Pulmonary artery endothelial cell (primary cell): ENCODE measurements around the gene RNF31. TPM values are rescaled to one million over a fixed set of nuclear protein-coding genes. Genes with fewer than 3 reads are reported as not detected.

ENCODE experiments used
- DNase-seq: peaks from one replicate; pipeline ENCODE4 v3.0.0-alpha.2; 2011; ENCODE audit warnings: low read depth, low spot score
- total RNA-seq: library from RNA; depleted of rRNA; stranded (reverse); fragments of >200 nt; gene quantifications from 2 replicates; pipeline ENCODE4 v1.2.3, GENCODE V29; 2014

RNF31 gene
- total RNA-seq, 1 donor from 2014 or later, result 34.1 TPM

- DNase-seq, result no peak
These were observed 31.0 kb upstream of the RNF31 start for GRCh38 chr14:24116128-24116814.

DNA sequence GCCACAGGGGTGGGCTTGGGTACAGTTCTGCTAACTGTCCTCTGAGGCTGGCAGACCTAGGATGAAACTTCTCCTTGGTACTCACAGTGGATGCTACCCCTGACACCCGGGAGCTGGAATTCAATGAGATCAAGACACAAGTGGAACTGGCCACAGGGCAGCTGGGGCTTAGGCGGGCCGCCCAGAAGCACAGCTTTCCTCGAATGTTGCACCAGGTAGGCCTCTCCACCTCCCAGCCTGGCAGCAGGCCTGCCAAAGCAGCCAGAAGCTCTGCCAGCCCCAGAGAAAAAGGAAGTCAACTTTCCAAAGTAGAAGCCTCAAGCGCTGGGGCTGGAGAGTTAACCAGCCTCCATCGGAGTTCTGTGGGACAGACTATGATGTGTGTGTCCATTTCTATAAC is 30.1 kb upstream of the RNF31 start:
- DNase-seq, result no peak

- no peak for DNase-seq
These were observed 27.6 kb upstream of the RNF31 start for GRCh38 chr14:24119691-24120090.

- DNase-seq, result no peak
These were observed 26.1 kb upstream of the RNF31 start for GRCh38 chr14:24121210-24121609.

GRCh38 chr14:24122416-24122815 is 24.9 kb upstream of the RNF31 start:
- no peak for DNase-seq

DNA sequence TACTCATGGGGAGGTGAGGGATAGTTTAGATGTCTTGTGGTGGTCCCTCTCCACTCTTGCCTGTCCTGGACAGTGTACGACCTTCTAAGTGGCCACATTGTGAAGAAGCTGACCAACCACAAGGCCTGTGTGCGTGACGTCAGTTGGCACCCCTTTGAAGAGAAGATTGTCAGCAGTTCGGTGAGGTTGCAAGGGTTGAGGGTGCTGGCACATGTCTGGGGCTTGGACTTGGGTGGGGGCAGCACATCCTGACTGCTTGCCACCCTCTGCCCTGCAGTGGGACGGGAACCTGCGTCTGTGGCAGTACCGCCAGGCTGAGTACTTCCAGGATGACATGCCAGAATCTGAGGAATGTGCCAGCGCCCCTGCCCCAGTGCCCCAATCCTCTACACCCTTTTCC is 24.4 kb upstream of the RNF31 start:
- DNase-seq, result no peak

DNA sequence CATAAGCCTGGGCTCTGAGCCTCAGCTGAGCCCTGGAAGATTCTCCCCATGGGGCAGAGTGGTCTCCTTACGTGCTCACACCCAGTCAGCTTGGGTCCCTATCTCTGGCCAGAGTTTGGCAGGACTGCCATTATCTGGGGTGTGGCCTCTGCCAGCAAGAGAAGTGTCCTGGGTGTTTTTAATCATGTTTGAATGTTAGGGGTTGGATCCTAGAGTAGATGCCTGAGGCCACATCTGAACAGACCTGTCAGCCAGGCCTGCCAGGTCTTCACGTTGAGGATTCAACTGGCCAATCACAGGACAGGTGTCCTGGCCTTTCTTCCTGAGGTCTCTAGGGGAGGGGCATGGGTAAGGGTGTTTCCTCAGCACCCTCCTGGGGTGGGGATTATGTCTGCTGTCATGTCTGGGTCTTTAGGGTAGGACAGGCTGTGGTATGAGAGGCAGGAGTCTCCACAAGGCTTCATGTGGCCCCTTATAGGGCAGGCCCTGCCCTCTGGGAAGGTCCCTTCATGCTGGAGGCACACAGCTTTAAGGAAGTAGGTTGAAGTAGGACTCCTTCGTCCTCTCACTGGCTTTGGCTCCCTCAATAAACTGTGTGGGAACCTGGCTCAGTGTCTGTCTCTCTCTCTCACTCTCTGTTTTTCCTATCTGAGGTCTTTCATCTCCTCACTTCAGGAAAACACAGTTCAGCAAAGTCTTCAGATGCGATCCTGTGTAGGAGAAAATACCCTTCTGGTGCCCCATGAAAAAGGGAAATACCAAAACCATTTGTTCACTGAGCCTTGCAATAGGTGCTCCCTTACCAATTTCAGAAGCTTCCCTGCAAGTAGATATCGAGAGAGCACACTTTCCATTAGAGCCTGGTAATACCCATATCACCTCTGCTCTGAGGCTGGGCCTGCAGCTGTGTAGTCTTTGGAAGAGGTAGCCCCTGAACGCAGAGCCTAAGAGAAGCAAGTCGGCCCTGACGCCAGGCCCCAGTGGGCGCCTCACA is 23.6 kb upstream of the RNF31 start:
- no peak for DNase-seq

DNA sequence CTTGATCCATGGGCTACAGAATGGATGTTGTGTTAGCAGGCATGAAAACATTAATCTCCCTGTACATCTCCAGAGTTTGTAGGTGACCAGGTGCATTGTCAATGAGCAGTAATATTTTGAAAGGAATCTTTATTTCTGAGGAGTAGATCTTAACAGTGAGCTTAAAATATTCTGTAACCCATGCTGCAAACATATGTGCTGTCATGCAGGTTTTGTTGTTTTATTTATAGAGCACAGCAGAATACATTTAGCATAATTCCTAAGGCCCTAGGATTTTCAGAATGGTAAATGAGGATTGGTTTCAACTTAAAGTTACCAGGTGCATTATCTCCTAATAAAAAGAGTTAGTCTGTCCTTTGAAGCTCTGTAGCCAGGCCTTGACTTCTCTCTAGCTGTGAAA is 20.4 kb upstream of the RNF31 start:
- DNase-seq, result no peak

- DNase-seq, result no peak
These were observed 19.6 kb upstream of the RNF31 start for GRCh38 chr14:24127673-24128072.

- DNase-seq, result no peak
These were observed 17.8 kb upstream of the RNF31 start for GRCh38 chr14:24129410-24129998.

- no peak for DNase-seq
These were observed 16.9 kb upstream of the RNF31 start, which contains the start of gene FITM1 for GRCh38 chr14:24130380-24130716. FITM1 (plus strand) TSS chr14:24130659; CDS start chr14:24131564, 905 bp downstream.

GRCh38 chr14:24130717-24131548 is 16.4 kb upstream of the RNF31 start:
- no peak for DNase-seq

- no peak for DNase-seq
These were observed 15.7 kb upstream of the RNF31 start for GRCh38 chr14:24131549-24131966.

DNA sequence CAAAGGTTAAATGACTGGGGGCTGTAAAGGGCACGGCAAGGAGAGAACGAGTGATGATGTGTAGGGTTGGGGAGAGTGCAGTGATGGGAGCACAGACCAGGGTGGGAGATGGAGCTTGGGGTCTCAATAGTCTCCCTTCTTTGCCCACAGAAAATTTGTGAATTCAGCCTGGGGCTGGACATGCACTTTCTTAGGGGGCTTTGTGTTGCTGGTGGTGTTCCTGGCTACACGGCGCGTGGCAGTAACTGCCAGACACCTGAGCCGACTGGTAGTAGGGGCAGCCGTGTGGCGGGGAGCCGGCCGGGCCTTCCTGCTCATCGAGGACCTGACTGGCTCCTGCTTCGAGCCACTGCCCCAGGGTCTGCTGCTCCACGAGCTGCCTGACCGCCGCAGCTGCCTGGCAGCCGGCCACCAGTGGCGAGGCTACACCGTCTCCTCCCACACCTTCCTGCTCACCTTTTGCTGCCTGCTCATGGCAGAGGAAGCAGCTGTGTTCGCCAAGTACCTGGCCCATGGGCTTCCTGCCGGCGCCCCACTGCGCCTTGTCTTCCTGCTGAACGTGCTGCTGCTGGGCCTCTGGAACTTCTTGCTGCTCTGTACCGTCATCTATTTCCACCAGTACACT is 15.1 kb upstream of the RNF31 start:
- no peak for DNase-seq

DNA sequence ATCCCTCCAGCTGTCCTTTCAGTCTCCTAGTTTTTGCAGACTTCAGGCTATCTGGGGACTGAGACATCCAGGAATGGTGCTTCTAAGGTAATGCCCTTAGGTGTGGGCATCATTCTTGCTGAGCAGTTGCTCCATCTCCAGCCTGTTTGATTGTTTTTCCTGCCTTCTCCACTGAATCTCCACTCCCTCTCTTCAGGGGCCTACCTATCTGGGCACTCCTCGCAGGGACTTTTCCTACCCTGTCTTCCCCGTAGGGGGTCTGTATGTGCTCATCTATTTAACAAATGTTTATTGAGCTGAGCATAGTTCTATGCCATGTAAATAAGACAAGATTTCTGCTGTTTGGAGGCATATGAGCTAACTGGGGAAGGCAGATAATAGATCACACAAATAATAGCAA is 14.3 kb upstream of the RNF31 start:
- no peak for DNase-seq

- no peak for DNase-seq
These were observed 13.6 kb upstream of the RNF31 start for GRCh38 chr14:24133735-24134134.

DNA sequence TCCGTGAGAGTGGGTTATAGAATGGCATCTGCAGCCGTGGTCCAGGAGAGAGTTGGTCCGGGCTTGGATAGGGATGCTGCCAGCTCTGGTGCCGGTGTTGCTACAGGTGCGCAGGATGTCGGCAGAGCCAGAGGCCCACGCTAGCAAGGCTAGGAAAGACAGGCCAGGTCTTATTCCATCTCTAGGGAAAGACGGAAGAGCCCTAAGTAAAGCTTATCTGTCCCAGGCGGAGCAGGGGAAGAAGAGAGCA is 11.8 kb upstream of the RNF31 start:
- no peak for DNase-seq

DNA sequence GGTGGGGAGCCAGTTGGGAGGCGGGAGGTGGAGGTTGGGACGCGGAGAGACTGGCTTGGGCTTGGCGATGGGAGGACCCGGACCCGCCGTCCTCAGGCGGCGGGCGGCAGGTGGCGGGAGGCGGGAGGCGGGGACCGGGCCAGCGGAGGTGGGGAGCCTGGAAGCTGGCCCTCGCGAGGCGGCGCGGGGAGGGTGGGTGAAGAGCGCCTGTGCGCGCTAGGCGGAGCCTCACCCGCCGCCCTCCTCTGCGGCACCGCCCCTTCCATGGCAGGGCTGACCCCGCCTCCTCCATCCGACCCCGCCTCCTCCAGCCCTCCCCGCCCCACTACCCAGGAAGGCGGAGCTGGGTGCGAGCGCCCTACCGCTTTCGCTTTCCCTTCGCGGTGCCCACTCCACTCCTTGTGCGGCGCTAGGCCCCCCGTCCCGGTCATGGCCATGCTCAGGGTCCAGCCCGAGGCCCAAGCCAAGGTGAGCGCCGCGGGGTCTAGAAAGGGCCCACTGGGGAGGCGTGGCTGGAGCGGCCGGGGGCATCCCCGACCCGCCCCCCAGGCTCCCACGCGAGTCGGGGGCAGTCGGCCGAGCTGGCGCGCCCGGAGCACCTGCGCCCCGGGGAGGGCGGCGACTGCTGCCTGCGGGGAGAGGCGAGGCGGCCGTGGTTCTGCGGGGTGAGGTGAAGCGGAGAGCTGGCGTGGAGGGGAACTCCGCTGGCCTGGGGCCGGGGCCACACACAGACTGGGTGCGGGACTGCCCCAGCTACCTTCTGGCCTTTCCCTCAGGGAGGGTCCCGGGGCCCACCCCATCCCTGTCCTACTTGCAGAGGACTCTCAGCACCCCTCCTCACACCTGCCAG is 11.2 kb upstream of the RNF31 start, which contains the start of gene PSME1:
TSS of gene PSME1 (plus strand) at position 361 of the 850 bp plus-strand sequence. CDS start at position 430, 69 bp downstream.
- peak; percentile 47 for DNase-seq

- DNase-seq, result no peak
These were observed 10.4 kb upstream of the RNF31 start for GRCh38 chr14:24136684-24137528.
